PC-9 (cell line): ENCODE results near the gene ADGRB3. TPM values are rescaled to one million over a fixed set of nuclear protein-coding genes. Genes with fewer than 3 reads are reported as not detected.

Source experiments
- BruUV-seq: library from RNA; stranded (reverse); fragments of 400-500 nt; replicated peaks from 2 replicates; lab custom pipeline; 2021; lab: Mats Ljungman, UMichigan
- CTCF ChIA-PET: fragments of 300-600 bp; sonication (Branson Sonifier 250); formaldehyde crosslinking; loops from one replicate; lab custom pipeline; 2022; ENCODE audit warnings: antibody characterized with exemption; lab: Charles Lee
- POLR2A ChIA-PET: fragments of 300-600 bp; sonication (Branson Sonifier 250); formaldehyde crosslinking; loops from one replicate; lab custom pipeline; 2022; ENCODE audit warnings: antibody characterized with exemption; ENCODE audit not compliant: unreplicated experiment; lab: Charles Lee
- DNase-seq, 2 experiments: peaks; one replicate each; pipeline versions ENCODE4 v3.0.0 to v3.0.0-alpha.2; 2015 to 2022; ENCODE audit warnings: mixed read lengths in 1 of 2
- H2AFZ ChIP-seq: fragments of 200-600 bp; sonication (generic); 2 replicates; pipeline ENCODE4 v1.8.1; 2017; ENCODE audit warnings: antibody characterized with exemption
- H3F3A ChIP-seq: fragments of 200-600 bp; sonication (generic); 2 replicates; pipeline ENCODE4 v1.8.1; 2017; ENCODE audit warnings: antibody characterized with exemption, mild to moderate bottlenecking, low read depth; ENCODE audit not compliant: insufficient read depth
- H3K27ac ChIP-seq: fragments of 200-600 bp; sonication (generic); 2 replicates; pipeline ENCODE4 v1.6.1; 2016; ENCODE audit warnings: mixed run types
- H3K27me3 ChIP-seq: fragments of 200-600 bp; sonication (generic); 2 replicates; pipeline ENCODE4 v1.6.1; 2016; ENCODE audit warnings: low read depth, mixed run types; ENCODE audit not compliant: insufficient read depth
- H3K36me3 ChIP-seq: fragments of 200-600 bp; sonication (generic); 2 replicates; pipeline ENCODE4 v1.6.1; 2016; ENCODE audit warnings: low read depth, mixed run types
- H3K4me1 ChIP-seq: fragments of 200-600 bp; sonication (generic); replicated peaks from 2 replicates; pipeline ENCODE4 v1.6.1; 2016; ENCODE audit warnings: mixed run types; ENCODE audit not compliant: insufficient read depth
- H3K4me2 ChIP-seq: fragments of 200-600 bp; sonication (generic); 2 replicates; pipeline ENCODE4 v1.6.1; 2017; ENCODE audit warnings: mixed run types
- H3K4me3 ChIP-seq: fragments of 200-600 bp; sonication (generic); 2 replicates; pipeline ENCODE4 v1.6.1; 2016; ENCODE audit warnings: mixed run types
- H3K79me2 ChIP-seq: fragments of 200-600 bp; sonication (generic); 2 replicates; pipeline ENCODE4 v1.6.1; 2017; ENCODE audit warnings: low read depth, mixed run types
- H3K9me2 ChIP-seq: fragments of 200-600 bp; sonication (generic); 2 replicates; pipeline ENCODE4 v1.8.1; 2017; ENCODE audit warnings: mild to moderate bottlenecking; ENCODE audit not compliant: insufficient read depth
- H3K9me3 ChIP-seq: fragments of 200-600 bp; sonication (generic); 2 replicates; pipeline ENCODE4 v1.8.1; 2016; ENCODE audit warnings: low read depth; ENCODE audit not compliant: insufficient read depth
- H4K20me1 ChIP-seq: fragments of 200-600 bp; sonication (generic); 2 replicates; pipeline ENCODE4 v1.8.1; 2017; ENCODE audit not compliant: insufficient read depth
- CTCF ChIP-seq: fragments of 200-600 bp; sonication (generic); conservative IDR thresholded peaks from 2 replicates; pipeline ENCODE4 v1.6.1; 2017; ENCODE audit warnings: mixed run types, antibody characterized with exemption, mild to moderate bottlenecking, moderate library complexity
- EZH2 ChIP-seq: fragments of 200-600 bp; sonication (generic); IDR thresholded peaks from 2 replicates; pipeline ENCODE4 v1.8.0; 2017; ENCODE audit warnings: antibody characterized with exemption, low read depth
- intact Hi-C: fragments of 100-400 bp; cut with micrococcal nuclease; formaldehyde crosslinking; loops from one replicate; pipeline ENCODE4 v1.10.0; 2022; ENCODE audit not compliant: unreplicated experiment
- total RNA-seq: library from RNA; stranded (reverse); gene quantifications from 2 replicates; pipeline ENCODE4 v1.2.3, GENCODE V29; 2021

ADGRB3 gene
- total RNA-seq, 1 experiment from 2014 or later, result not detected

- H3K27me3 ChIP-seq, result no peaks in the 10 kb centered on the region
- intact Hi-C loops, result no loop called here
- no TSS peak for BruUV-seq
- TF ChIP-seq CTCF, result no peak
- TF ChIP-seq EZH2, result no peak
- ChIA-PET POLR2A (no interaction called here), CTCF (no interaction called here)
- DNase-seq, result no peak
- H3K27ac ChIP-seq, result no peak overlapping the region
- no peaks in the 10 kb centered on the region for H4K20me1 ChIP-seq
- no peak overlapping the region; the same call in 1 of the 2 replicates for H2AFZ ChIP-seq
- H3K4me3 ChIP-seq, result no peak overlapping the region
- no peaks in the 10 kb centered on the region for H3K36me3 ChIP-seq
- H3K4me2 ChIP-seq, result no peak overlapping the region
- H3K79me2 ChIP-seq, result no peaks in the 10 kb centered on the region
- no peaks in the 10 kb centered on the region for H3K4me1 ChIP-seq
- H3K9me2 ChIP-seq, result no peaks in the 10 kb centered on the region
- H3F3A ChIP-seq, result no peaks in the 10 kb centered on the region
- no peaks in the 10 kb centered on the region for H3K9me3 ChIP-seq
These were observed 6.1 kb downstream of the ADGRB3 start for GRCh38 chr6:68641172-68641571.

- Histone ChIP-seq H3K4me1 (no peaks in the 10 kb centered on the region), H3K9me3 (no peaks in the 10 kb centered on the region), H3K36me3 (no peaks in the 10 kb centered on the region), H3F3A (no peaks in the 10 kb centered on the region), H3K4me2 (no peak overlapping the region), H2AFZ (no peak overlapping the region), H3K27ac (no peak overlapping the region), H3K9me2 (no peaks in the 10 kb centered on the region), H3K79me2 (no peaks in the 10 kb centered on the region), H3K4me3 (no peak overlapping the region), H3K27me3 (no peaks in the 10 kb centered on the region), H4K20me1 (no peaks in the 10 kb centered on the region)
- no peak for DNase-seq
- intact Hi-C loops, result no loop called here
- ChIA-PET CTCF (no interaction called here), POLR2A (no interaction called here)
- no TSS peak for BruUV-seq
- TF ChIP-seq EZH2, result no peak
- no peak for TF ChIP-seq CTCF
These were observed 7.0 kb downstream of the ADGRB3 start for GRCh38 chr6:68642081-68642480.

- H2AFZ ChIP-seq, result no peak overlapping the region
- no peak overlapping the region for H3K27ac ChIP-seq
- POLR2A ChIA-PET, result no interaction called here
- no TSS peak for BruUV-seq
- H3K27me3 ChIP-seq, result no peaks in the 10 kb centered on the region
- H3F3A ChIP-seq, result no peaks in the 10 kb centered on the region
- H3K4me1 ChIP-seq, result no peaks in the 10 kb centered on the region
- DNase-seq, result no peak
- CTCF ChIA-PET, result no interaction called here
- no peaks in the 10 kb centered on the region for H3K9me3 ChIP-seq
- H3K4me3 ChIP-seq, result no peak overlapping the region
- TF ChIP-seq CTCF (no peak), EZH2 (no peak)
- H3K36me3 ChIP-seq, result no peaks in the 10 kb centered on the region
- H3K4me2 ChIP-seq, result no peak overlapping the region
- no peaks in the 10 kb centered on the region for H4K20me1 ChIP-seq
- H3K9me2 ChIP-seq, result no peaks in the 10 kb centered on the region
- intact Hi-C loops, result no loop called here
- H3K79me2 ChIP-seq, result no peaks in the 10 kb centered on the region
These were observed 7.9 kb downstream of the ADGRB3 start for GRCh38 chr6:68642977-68643376.
